A673 (cell line): ENCODE results near the gene DNAJB13.

Source experiments
- EZH2 ChIP-seq: fragments of 200-600 bp; sonication (generic); IDR thresholded peaks from 2 replicates; pipeline ENCODE4 v1.6.1; 2017; ENCODE audit warnings: borderline replicate concordance, low read depth, mild to moderate bottlenecking, mixed read lengths, antibody characterized with exemption, low read length; ENCODE audit not compliant: poor library complexity, severe bottlenecking
- TF ChIP-seq, protein P1 (sequence below): fragments of 300-800, 200-600 bp; sonication (generic); conservative IDR thresholded peaks from 2 replicates; pipeline ENCODE4 v1.5.1; 2017; ENCODE audit warnings: low read depth, mild to moderate bottlenecking, antibody characterized with exemption, low read length, moderate library complexity, mixed read lengths

DNA sequence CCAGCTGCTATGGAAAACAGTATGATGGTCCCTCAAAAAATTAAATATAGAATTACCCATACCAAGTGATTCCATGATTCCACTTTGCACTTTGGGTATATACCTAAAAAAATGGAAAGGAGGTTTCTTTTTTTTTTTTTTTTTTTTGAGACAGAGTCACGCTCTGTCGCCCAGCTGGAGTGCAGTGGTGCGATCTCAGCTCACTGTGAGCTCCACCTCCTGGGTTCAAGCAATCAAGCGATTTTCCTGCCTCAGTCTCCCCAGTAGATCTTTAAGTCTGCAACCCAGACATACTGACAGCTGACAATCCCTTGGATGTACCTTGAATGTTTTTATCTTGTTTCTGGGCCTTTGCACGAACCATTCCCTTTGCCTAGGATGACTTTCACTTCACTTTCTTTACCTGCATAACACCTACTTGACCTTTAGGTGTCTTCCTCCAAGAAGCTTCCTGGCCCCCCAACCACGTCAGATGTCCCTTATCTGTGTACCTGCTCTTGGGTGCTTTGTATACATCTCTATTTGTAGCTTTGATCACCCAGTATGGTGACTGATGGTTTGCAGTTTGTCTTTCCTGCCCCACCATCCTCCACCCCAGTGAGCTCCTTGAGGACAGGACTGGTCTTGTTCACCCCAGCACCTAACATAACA is 46.4 kb downstream of the DNAJB13 start:
- TF ChIP-seq, protein P1, sequence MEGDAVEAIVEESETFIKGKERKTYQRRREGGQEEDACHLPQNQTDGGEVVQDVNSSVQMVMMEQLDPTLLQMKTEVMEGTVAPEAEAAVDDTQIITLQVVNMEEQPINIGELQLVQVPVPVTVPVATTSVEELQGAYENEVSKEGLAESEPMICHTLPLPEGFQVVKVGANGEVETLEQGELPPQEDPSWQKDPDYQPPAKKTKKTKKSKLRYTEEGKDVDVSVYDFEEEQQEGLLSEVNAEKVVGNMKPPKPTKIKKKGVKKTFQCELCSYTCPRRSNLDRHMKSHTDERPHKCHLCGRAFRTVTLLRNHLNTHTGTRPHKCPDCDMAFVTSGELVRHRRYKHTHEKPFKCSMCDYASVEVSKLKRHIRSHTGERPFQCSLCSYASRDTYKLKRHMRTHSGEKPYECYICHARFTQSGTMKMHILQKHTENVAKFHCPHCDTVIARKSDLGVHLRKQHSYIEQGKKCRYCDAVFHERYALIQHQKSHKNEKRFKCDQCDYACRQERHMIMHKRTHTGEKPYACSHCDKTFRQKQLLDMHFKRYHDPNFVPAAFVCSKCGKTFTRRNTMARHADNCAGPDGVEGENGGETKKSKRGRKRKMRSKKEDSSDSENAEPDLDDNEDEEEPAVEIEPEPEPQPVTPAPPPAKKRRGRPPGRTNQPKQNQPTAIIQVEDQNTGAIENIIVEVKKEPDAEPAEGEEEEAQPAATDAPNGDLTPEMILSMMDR = no peak
- TF ChIP-seq EZH2 = no peak
